DMS114 treated with DMSO at 0.1 percent for 48 hours (cell line): ENCODE results near the gene ZNF518A.

Source experiments
- DNase-seq: peaks from one replicate; lab custom pipeline; 2025; ENCODE audit not compliant: unreplicated experiment; lab: John Stamatoyannopoulos, UW

ZNF518A gene

GRCh38 chr10:96129387-96130325 lies at the start of gene ZNF518A:
Gene ZNF518A, plus strand, starts transcription at chr10:96130297. Its CDS starts 26,026 bp downstream, at chr10:96156323.
- peak; percentile 90 for DNase-seq

GRCh38 chr10:96082153-96082552 lies 47.9 kb upstream of the ZNF518A start:
- DNase-seq = no peak

GRCh38 chr10:96082748-96083147 lies 47.3 kb upstream of the ZNF518A start:
- no peak for DNase-seq

GRCh38 chr10:96089116-96089515 lies 41.0 kb upstream of the ZNF518A start:
- DNase-seq = no peak

GRCh38 chr10:96089670-96090462 lies 40.2 kb upstream of the ZNF518A start:
- DNase-seq = peak; percentile 92

GRCh38 chr10:96090463-96090800 lies 39.7 kb upstream of the ZNF518A start:
- DNase-seq = no peak

- no peak for DNase-seq
Observed at GRCh38 chr10:96092999-96093767, 36.9 kb upstream of the ZNF518A start.

- no peak for DNase-seq
Observed at GRCh38 chr10:96093948-96094347, 36.1 kb upstream of the ZNF518A start.

- DNase-seq = no peak
Observed at GRCh38 chr10:96096958-96097357, 33.1 kb upstream of the ZNF518A start.

GRCh38 chr10:96097865-96098264 lies 32.2 kb upstream of the ZNF518A start:
- DNase-seq = no peak

- DNase-seq = no peak
Observed at GRCh38 chr10:96107623-96108038, 22.5 kb upstream of the ZNF518A start.

- no peak for DNase-seq
Observed at GRCh38 chr10:96112531-96112930, 17.6 kb upstream of the ZNF518A start.

- peak; percentile 56 for DNase-seq
Observed at GRCh38 chr10:96118604-96119450, 11.3 kb upstream of the ZNF518A start.

- DNase-seq = no peak
Observed at GRCh38 chr10:96122824-96123223, 7.3 kb upstream of the ZNF518A start.

GRCh38 chr10:96124230-96125141 lies 5.6 kb upstream of the ZNF518A start:
- DNase-seq = no peak

- no peak for DNase-seq
Observed at GRCh38 chr10:96125142-96125515, 5.0 kb upstream of the ZNF518A start.

- peak; percentile 61 for DNase-seq
Observed at GRCh38 chr10:96130326-96130995, 364 bp downstream of the ZNF518A start.

- DNase-seq = no peak
Observed at GRCh38 chr10:96131621-96132020, 1.5 kb downstream of the ZNF518A start.

- no peak for DNase-seq
Observed at GRCh38 chr10:96133135-96133534, 3.0 kb downstream of the ZNF518A start.
